Heart left ventricle (tissue), 13 donors: ENCODE measurements around the gene ROCK2.

Experiments
- CTCF ChIP-seq, 12 donors: fragments of 200-600 bp; sonication (generic) in 4 of 12; IDR thresholded peaks; one replicate each; pipeline versions ENCODE4 v1.5.0 to v1.8.0; 2018 to 2022; ENCODE audit warnings: antibody characterized with exemption in 12 of 12, mild to moderate bottlenecking in 5 of 12
- POLR2A ChIP-seq, 2 donors: fragments of 450-650 bp; IDR thresholded peaks; one replicate each; pipeline ENCODE4 v1.6.1; 2017; ENCODE audit warnings: antibody characterized with exemption in 2 of 2, mild to moderate bottlenecking in 2 of 2, moderate library complexity in 2 of 2
- donor health status: ischemic (EF 13 %, LVEDD 7.1; RV severe dilation, severe dysfunction).
- donor health status: DM: no; HTN: yes; CAD: no.
- donor health status: DM: no; HTN: no; CAD: no.
- donor health status: ischemic (EF 25% LVEDD 6.9; RV normal size, moderate dysfunction).
- donor health status: ischemic (EF 25% LVEDD 5.7; RV mildly dilated, moderate dysfunction).
- donor health status: ischemic (EF 35%, LVEDD 5.7; RV mildly dilated, moderate dysfunction).
- donor health status: nonischemic (EF 11% LVEDD 7.7; RV severe dilation, severe dysfunction).
- donor health status: DM: yes; HTN: yes; CAD: no.
- donor health status: PGD.
- donor health status: ischemic (EF 29% LVEDD 5.4; RV normal size, mild dysfunction).
- donor health status: nonischemic (EF 23%, LVEDD 6.1; RV moderate dilation, normal function).

GRCh38 chr2:11213975-11214374 lies 130.5 kb downstream of the ROCK2 start:
- TF ChIP-seq CTCF (IDR thresholded peaks at IDR 0.05) (no peak), POLR2A (IDR thresholded peaks at IDR 0.05) (no peak)
